Amygdala (tissue), 56 donors: ENCODE results near the gene ANP32D.
"Not testable (repeated sequence)": the region's sequence is repeated elsewhere in the genome, so short reads cannot be mapped to it uniquely, and the experiment has no call there.

Experiments
- DNase-seq, 56 donors: peaks; one replicate each; lab custom pipeline; 2025; lab: John Stamatoyannopoulos, UW

Gene ANP32D

GRCh38 chr12:48472259-48472658 is at the start of gene ANP32D:
TSS of gene ANP32D (plus strand) at chr12:48472559. CDS start at chr12:48472665, 106 bp downstream.
- DNase-seq = no peak

- no peak for DNase-seq
These were observed 49.2 kb upstream of the ANP32D start for GRCh38 chr12:48423171-48423570.

- no peak for DNase-seq
These were observed 47.7 kb upstream of the ANP32D start for GRCh38 chr12:48424644-48425043.

GRCh38 chr12:48434016-48434415 is 38.3 kb upstream of the ANP32D start:
- DNase-seq = not testable (repeated sequence)

GRCh38 chr12:48441069-48441468 is 31.3 kb upstream of the ANP32D start:
- DNase-seq = no peak

- DNase-seq = no peak
These were observed 30.0 kb upstream of the ANP32D start for GRCh38 chr12:48442179-48442847.

GRCh38 chr12:48445538-48445937 is 26.8 kb upstream of the ANP32D start:
- no peak for DNase-seq

- no peak for DNase-seq
These were observed 26.1 kb upstream of the ANP32D start for GRCh38 chr12:48446161-48446776.

- DNase-seq = no peak
These were observed 24.6 kb upstream of the ANP32D start for GRCh38 chr12:48447755-48448154.

GRCh38 chr12:48451372-48451771 is 21.0 kb upstream of the ANP32D start:
- no peak for DNase-seq

- DNase-seq = not testable (repeated sequence)
These were observed 19.4 kb upstream of the ANP32D start for GRCh38 chr12:48452961-48453360.

GRCh38 chr12:48454667-48455066 is 17.7 kb upstream of the ANP32D start:
- no peak for DNase-seq

GRCh38 chr12:48455116-48455515 is 17.2 kb upstream of the ANP32D start:
- no peak for DNase-seq

- DNase-seq = no peak
These were observed 13.1 kb upstream of the ANP32D start for GRCh38 chr12:48459259-48459658.

- DNase-seq = not testable (repeated sequence)
These were observed 3.3 kb upstream of the ANP32D start for GRCh38 chr12:48469027-48469426.

GRCh38 chr12:48473061-48473460 is 702 bp downstream of the ANP32D start:
- DNase-seq = no peak

GRCh38 chr12:48474497-48474896 is 2.1 kb downstream of the ANP32D start:
- not testable (repeated sequence) for DNase-seq

- no peak for DNase-seq
These were observed 9.8 kb downstream of the ANP32D start, which contains the start of gene C12orf54 for GRCh38 chr12:48482198-48482597. TSS of gene C12orf54 (plus strand) at chr12:48482498. CDS start at chr12:48483297, 799 bp downstream.

GRCh38 chr12:48482930-48483329 is 10.6 kb downstream of the ANP32D start:
- no peak for DNase-seq

- DNase-seq = no peak
These were observed 13.9 kb downstream of the ANP32D start for GRCh38 chr12:48486261-48486660.

GRCh38 chr12:48486679-48487078 is 14.3 kb downstream of the ANP32D start:
- DNase-seq = no peak

- no peak for DNase-seq
These were observed 16.7 kb downstream of the ANP32D start for GRCh38 chr12:48489012-48489411.
